ENCODE measurements around the gene BAHCC1.
A peak's percentile ranks its signal among the peaks of the same experiment; 100 is the strongest.

BAHCC1 gene

DNA sequence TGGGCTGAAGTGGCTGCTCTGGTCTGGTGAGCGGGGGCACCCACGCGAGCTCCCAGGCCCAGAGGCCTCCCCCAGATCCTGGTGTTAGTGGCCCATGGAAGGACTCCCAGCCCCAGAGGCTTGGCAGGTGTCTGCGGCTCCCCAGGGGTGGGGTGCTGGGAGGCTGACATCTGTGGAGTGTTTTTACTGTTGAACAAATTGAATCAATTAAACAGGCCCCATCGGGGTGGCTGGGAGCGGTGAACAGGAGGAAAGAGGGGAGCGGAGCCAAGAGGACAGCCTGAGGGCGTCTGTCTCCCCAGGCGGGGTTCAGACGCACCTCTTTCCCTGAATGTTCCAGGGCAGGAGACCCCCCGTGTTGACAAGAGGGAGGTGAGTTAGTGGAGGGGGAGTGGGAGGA is 87.4 kb downstream of the BAHCC1 start:
- no peak for DNase-seq

DNA sequence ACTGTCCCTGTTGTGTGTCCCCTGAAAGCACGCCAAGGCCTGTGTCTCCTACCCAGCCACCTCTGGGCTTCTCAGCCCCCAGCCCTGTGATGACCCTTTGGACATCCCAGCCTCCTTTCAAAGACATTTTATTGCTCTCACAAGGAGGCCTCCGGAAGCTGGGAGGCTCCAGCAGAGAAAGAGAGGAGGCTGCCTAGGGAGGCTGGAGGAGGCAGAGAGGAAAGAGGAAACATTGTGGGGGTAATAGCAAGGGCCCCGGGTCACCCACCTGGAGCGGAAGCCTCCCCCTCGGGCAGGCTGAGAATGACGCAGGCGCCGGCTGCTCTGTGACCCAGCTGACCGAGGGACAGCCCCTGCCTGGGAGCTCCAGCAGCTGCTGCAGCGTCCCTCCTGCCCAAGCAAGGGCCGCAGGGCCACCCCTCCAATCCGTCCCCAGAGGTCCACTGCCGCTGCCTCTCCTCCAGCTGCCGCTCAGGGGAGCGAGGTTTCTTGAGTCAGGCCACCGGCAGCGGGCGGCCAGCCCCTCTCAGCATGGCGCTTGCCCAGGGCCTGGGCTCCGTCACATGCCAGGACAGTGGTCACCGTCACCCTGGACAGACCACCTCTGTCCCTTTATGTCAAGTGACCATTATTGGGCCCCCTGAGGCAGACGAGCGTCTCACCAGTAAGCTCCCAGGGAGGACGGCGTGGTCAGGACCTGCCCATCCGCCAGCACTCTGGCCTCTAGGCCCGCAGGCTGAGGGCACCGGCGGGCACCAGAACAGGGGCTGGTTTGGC is 88.0 kb downstream of the BAHCC1 start:
- DNase-seq: no peak

DNA sequence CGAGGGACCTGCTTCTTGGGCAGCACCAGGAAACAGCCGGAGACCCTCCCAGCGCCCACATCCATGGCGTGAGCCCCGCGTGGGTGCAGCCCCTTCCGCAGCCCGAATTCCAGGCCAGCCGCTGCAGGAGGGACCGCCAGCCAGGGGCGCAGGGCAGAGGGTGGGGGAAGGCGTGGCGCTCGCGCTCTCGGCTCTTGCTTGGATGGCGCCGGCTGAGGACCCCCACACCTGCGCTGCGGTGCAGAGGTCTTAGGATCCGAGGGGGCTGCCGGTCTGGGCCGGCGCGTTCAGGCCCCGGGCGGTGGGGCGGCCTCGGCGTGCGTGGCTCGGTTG is 88.6 kb downstream of the BAHCC1 start:
- DNase-seq: no peak

DNA sequence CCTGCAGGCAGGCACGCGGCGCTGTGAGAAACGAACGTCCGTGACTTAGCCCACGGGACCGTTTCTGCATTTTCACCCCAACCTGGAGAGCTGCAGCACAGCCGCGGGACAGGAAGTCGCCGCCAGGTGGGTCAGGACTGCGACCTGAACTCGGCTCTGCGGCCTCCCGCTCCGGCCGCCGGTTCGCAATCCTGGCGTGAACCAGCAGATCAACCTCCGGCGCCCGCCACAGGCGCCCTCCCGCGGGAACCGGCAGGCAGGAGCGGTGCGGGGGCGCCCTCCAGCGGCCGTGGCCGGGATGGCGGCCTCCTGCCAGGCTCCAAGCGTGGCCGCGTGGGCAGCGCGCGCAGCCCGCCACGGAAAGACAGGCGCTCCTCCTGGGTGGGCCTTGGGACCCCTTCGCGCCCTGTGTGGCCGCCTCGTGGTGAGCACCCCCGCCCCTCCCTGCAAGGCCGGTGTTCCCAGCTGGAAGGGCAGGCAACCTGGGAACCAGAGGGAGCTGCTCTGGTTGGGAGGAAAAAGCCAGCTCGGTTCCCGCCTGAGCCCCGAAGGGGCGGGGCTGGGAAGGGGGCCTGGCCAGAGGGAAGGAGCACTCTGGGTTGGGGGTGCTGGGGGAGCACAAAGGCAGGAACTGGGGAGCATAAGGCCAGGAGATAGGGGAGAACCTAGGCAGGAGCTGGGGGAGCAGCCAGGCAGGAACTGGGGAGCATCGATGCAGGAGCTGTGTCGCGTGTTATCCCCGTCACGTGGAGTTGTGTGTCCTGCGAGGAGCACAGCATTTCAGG is 89.1 kb downstream of the BAHCC1 start:
- DNase-seq: peak; percentile 81

DNA sequence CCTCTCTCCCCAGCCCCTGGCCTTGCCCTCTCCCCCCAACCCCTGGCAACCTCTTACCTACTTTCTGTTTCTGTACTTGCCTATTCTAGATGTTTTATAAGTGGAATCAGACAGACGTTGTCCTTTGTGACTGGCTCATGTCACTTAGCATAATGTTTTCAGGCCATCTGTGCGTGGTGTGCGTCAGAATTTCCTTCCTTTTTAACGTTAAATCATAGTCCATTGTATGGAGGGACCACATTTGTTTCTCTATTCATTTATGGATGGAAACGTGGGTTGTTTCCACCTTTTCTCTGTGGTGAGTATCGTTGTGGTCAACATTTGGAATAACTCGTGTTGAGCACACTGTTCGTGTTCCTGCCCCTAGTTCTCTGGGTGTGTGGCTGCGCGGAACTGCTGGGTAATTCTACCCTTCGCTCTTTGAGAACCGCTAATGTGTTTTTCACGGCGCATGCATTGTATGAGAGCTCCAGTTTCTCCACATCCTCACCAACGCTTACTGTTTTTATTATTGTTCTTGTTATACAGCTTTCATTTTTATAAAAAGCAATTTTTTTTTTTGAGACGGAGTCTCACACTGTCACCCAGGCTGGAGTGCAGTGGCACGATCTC is 91.0 kb downstream of the BAHCC1 start:
- no peak for DNase-seq

DNA sequence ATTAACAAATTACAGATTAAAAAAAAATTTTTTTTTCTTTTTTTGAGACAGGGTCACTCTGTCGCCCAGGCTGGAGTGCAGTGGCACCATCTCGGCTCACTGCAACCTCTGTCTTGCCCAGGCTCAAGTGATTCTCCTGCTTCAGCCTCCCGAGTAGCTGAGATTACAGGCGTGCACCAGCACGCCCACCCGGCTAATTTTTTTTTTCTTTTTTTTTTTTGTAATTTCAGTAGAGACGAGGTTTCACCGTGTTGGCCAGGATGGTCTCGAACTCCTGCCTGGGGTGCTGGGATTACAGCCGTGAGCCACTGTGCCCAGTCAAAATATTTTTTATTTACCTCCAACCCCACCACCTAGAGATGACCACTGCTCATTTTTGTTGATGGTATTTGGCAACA is 91.8 kb downstream of the BAHCC1 start:
- DNase-seq: no peak

DNA sequence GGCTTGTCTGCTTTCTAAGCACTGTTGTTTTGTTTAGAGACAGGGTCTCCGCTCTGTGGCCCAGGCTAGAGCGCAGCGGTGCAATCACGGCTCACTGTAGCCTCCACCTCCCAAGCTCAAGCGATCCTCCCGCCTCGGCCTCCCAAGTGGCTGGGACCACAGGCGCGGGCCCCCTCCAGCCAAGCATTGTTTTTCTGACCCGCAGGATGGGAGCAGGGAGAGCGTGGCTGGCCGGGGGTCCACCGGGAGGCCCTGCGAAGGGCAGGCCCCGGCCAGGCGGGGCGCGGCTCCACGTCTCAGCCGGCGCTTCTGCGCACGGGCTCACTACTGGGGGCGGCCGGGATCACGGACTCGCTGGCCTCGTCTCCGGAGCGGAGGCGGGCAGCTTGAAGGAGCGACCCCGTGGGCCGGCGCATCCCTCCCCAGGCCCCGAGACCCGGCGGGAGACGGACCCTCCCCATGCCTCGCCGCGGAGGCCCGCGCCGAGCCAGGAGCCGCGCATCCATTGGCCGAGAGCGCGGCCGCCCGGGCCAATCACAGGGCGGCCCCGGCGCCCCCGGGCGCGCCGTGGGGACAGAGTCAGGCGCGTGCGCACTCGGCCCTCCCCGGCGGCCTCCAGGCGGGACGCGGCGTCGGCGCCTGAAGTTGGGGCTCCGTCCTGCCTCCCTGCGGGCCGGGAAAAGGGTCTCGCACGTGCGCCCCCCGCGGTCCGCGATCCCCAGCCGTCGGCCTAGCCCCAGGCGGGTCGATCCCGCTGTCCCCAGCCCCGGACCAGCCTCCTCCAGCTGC is 92.4 kb downstream of the BAHCC1 start:
- DNase-seq: peak; percentile 64

DNA sequence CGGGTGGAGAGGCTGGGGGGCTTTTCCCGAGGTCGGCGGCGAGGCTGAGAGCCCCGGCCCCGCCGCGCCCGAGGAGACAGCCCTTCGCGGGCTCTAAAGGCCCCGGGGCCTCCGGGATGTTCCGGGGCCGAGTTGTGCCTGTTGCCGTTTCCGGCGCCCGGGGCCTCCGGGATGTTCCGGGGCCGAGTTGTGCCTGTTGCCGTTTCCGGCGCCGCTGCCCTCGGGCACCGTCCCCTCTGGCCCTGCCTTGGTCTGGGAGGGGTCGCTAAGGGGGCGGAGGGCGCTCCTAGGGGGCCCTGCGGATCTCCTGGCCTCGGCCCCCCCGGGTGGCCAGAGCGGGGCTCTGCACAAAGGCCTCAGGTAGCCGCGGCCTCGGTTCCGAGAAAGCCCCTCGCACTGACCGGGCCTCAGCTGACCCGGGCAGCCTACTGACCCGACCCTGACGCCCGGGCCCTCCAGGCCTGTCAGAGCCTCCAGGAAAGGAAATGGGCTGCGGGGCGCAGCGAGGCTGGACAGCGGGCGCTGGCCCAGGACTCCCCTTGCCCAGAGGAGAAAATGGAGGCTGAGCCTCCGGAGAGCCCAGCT is 93.1 kb downstream of the BAHCC1 start:
- DNase-seq: no peak

DNA sequence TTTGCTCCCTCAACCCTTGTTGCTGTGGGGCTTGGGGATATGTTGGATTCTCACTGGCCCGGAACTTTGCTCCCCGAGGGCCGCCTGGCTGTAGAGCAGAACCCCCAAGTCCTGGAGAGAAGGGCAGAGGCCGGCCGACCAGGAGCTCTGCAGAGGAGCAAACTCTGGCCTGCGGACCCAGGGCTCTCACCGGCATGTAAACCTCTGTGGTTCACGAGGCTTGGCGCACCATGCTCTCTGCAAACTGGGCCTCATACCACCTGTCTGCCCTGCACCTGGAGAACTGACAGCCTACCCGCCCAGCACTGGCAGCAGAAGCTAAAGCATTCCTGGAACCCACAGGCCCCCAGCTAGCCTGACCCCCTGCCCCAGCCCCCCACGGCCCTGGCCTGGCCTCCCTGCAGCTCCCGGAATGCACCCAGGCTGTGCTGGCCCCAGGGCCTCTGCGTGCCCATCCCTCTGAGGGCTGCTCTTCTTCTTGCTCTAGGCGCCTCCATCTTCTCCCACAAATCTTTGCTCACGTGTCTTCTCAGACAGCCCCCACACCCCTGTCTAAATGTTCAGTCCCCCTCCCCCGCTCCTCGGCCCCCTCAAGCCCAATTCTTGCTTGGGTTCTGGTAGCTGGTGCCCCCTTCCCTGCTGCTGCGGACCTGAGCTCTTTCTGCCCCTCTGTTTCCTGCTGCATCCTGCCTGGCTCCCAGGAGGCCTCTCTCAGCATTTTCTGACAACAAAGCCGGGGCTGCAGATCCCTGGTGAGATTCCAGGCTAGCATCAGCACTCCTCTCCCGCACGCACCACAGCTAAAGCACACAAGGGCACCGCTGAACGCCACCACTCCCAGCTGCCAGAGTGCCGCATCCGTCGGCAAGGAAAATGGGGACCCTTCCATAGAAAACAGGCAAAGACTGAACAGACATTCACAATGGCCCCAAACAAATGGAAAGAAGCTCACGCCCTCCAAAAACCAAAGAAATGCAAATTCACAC is 94.0 kb downstream of the BAHCC1 start:
- no peak for DNase-seq

DNA sequence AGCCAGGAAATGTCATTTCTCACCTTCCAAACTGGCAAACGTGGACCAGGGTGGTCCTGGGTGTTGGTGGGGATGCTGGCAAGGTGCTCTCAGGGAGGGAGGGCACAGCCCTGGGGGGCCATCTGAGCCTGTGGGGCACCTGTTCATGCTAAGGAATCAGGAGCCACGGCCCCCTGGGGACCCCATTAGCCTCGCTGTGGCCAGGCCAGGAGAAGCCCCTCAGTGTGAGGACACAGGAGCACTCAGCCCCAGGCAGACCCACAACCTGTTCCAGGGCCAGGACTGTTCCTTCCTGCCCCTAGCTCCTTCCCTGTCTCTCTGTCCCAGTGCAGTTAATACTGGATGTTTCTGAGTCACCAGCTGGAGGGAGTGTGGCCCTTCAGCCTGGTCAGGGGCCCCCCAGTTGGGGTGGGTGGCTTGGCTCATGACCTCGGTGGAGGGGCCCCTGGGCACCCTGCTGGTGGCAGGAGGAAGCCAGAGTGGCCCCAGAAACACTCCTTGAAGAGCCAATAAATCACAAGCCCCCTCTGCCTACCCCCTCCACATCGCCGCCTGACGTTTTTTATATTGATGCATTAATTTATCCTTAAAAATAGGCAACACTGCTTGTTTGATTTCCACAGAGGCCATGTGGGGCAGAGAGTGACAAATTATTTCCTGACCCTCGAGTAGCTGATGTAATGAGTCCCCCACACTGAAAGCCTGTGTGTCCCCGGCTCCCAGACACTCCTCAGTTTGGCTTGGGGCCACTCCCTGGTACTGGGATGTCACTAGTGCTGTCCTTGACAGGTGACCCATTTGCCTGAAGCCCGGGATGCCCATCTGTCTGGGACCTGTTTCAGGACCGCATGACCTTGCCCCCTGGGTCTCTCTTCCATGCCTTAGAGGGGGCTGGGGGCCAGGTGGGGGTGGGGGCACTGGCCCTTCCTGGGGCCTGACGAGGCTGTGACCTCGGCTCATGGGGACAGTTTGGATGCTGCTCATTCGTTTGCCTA is 95.0 kb downstream of the BAHCC1 start:
- DNase-seq: no peak

DNA sequence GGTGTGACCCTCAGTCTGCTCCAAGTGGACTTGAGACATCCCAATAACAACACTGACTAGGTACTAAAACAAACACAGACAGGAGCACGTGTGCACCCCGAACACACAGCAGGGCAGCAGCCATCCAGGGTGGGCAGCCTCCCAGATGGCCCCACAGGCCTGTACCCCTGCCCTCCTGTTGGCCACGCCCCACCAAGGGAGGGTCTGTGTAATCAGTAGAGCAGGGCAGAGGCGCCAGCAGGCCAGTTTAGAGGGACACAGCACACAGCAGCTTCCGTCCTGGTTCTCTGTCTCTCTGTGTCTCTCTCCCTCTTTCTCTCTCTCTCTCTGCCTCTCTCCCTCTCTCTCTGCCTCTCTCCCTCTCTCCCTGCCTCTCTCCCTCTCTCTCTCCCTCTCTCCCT is 95.9 kb downstream of the BAHCC1 start:
- no peak for DNase-seq

DNA sequence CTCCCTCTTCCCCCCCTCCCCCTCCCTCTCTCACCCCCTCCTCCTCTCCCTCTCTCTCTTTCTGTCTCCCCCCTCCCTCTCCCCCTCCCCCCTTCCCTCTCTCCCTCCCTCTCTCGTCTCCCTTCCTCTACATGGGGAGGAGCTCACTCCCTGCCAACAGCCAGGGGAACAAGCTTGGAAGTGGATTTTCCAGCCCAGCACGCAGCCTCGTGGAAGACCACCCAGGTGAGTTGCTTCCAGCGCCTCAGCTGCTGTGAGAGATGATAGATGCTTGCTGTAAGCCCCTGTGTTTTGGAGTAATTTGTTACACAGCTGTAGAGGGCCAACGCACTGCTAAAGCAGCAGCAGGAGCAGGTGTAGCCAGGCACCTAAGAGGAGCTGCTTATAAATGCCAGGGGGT is 96.5 kb downstream of the BAHCC1 start:
- no peak for DNase-seq

DNA sequence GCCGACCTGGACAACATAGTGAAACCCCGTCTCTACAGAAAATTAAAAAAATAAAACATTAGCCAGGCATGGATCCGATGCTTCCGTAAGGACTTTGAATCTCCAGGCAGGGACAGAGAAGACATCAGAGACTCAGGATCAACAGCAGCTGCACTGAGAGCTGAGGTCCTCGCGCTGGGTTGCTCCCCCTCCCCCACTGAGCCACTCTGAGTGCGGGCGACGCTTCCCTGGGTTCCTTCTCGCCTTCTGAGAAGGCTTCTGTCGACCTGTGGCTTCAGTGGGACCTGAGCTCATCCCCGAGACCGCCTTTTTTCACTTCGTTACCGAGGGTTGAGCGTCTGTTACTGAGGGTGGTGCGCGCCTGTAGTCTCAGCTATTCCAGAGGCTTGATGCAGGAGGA is 96.9 kb downstream of the BAHCC1 start:
- DNase-seq: no peak

DNA sequence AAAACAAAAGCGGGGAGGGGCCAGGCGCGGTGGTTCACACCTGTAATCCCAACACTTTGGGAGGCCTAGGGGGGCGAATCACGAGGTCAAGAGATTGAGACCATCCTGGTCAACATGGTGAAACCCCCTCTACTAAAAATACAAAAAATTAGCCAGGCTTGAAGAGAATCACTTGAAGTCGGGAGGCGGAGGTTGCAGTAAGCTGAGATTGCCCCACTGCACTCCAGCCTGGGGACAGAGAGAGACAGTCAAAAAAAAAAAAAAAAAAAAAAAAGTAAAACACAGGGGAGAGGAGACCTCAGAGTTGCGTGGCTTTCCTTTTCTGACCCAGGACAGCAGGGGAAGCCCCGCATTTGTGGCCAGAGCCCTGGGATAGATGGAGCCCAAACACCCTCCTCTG is 97.4 kb downstream of the BAHCC1 start:
- DNase-seq: no peak

DNA sequence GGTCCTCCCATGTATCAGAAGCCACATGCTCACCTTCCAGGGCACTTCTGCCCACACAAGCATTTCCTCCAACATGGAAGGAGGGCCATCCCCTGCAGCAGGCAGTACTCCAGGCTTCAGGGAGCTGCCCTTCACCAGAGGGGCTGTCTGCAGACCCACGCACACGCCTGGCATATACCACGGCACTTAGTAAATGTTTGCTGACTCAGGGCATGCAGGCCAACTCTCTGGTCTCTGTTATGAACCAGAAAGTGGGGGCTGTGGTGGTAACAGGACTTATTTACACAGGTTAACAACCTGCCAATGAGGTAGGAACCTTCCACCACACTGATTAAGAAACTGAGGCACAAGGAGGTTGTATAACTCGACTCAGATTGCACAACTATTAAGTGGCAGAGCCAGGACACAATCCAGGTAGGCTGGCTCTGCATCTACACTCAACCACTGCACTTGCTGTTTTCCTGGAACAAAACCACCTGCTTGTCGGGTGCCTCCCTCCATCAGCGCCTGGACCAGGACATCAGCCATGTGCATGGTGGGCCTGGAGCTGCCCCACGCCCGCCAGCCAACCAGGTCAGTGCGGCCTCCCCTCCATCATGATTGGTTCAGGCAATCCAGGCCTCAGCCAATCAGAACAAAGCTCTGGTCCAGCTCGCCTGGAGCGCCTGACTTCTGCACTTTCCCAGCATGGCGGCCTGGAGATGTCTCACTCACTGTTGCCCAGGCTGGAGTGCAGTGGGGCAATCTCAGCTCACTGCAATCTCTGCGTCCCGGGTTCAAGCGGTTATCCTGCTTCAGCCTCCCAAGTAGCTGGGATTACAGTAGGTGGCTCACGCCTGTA is 98.2 kb downstream of the BAHCC1 start:
- DNase-seq: no peak

DNA sequence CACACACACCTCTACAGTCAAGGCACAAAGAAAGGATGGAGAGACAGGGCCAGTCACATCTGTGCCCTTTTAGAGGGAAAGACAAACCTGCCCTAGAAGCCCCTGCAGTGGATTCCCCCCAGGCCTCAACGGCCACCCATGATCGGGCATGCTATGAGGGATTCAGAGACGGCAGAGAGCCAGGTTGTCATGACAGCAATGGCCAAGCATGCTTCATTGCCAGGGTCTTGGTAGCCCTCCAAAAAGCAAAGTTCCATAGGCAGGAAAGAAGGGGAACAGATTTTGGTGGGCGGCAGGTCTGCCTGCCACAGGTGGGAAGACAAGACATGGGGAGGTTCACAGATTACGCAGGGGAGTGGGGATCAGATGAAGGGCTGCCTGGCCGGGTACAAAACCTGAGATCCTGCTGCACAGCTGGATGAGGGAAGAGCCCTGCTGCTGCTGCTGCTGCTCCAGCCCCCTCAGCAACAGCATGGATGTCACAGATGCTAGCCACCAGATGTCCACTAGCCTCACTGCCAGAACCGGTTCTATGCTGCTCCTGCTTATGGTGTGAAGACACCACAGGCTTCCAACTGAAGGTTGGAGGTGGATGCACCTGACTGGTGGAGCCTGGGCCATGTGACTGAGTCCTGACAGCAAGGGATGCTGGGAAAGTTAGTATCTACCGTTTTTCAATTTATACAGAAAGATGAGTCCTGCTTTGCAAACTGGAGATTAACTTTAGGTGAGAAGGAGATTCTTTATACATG is 99.5 kb downstream of the BAHCC1 start:
- no peak for DNase-seq

DNA sequence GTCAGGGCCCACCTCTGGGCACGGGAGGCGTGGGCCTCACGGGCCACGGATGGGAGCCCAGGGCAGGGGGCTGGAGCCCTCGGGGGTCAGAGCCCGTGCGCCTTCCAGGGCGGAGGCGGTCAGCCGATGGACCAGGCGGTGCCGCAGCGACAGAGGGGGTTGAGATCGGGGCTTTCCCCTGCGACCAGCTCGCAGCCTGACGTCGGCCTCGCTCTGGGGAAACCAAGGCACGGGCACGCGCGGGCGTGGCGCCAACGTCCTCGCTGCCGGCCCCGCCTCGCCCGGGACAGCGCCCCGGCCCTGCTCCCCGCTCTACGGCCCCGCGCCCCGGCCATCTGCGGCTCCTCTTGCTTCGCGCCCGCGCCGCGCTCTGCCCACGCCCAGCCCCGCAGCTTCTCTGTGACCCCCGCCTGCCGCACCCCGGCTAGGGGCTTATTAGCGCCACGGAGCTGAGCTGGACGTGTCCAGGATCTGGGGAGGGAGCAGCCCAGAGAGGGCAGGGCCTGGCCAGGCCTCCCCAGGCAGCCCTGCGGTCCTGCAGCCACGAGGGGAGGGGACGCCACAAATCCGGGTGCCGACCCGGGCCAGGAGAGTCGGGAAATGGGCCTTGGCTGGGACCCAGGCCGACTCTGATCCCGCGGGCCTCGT is 103.8 kb downstream of the BAHCC1 start:
- no peak for DNase-seq

DNA sequence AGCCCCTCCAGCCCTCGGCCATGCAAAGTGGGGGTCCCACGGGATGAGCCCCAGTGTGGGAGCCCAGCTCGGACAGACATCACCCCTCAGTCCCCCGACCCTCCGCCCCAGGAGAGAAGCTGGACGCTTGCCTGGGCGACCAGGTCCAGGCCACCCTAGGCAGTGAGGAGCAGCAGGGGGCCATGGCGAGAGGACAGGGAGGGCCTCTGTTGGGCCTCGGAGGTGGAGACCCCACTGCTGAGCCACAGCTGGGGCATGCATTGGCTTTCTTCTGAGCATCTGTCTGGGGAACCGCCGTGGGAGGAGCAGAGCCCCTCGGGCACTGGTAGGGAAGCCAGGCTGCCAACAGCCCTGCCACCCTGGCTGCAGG is 104.3 kb downstream of the BAHCC1 start:
- no peak for DNase-seq

Measured in activated effector memory CD4-positive, alpha-beta T cell treated with Interleukin-2 at 50 U/mL for 16 hours (primary cell).